Lung (tissue), 12 donors: ENCODE results near the gene UST. TPM values are rescaled to one million over a fixed set of nuclear protein-coding genes. Genes with fewer than 3 reads are reported as not detected.

Experiments
- ATAC-seq: fragments of 200-7000 bp; cut with Tn5 transposase; one replicate; pipeline ENCODE4 v1.9.1; 2020; ENCODE audit warnings: moderate number of reproducible peaks; ENCODE audit not compliant: insufficient read depth, low FRiP score
- DNase-seq, 3 donors: peaks; one replicate each; pipeline ENCODE4 v3.0.0-alpha.2; 2013 to 2017
- H3K27ac ChIP-seq, 2 donors: one replicate each; pipeline ENCODE4 v1.5.1; 2013; ENCODE audit warnings: mild to moderate bottlenecking in 2 of 2, moderate library complexity in 2 of 2, control low read depth in 1 of 2, inconsistent platforms in 1 of 2, low read depth in 1 of 2, low read length in 1 of 2
- H3K27me3 ChIP-seq, 3 donors: one replicate each; pipeline ENCODE4 v1.5.1; 2013; ENCODE audit warnings: low read length in 2 of 3; ENCODE audit not compliant: control insufficient read depth in 3 of 3, insufficient read depth in 3 of 3
- H3K36me3 ChIP-seq, 4 donors: one replicate each; pipeline ENCODE4 v1.5.1; 2013; ENCODE audit warnings: low read length in 4 of 4, mild to moderate bottlenecking in 1 of 4, moderate library complexity in 1 of 4; ENCODE audit not compliant: control insufficient read depth in 4 of 4, insufficient read depth in 4 of 4
- H3K4me1 ChIP-seq, 5 donors: one replicate each; pipeline ENCODE4 v1.5.1; 2013; ENCODE audit warnings: low read length in 5 of 5, mild to moderate bottlenecking in 2 of 5, moderate library complexity in 1 of 5; ENCODE audit not compliant: control insufficient read depth in 5 of 5, insufficient read depth in 5 of 5
- H3K4me3 ChIP-seq: one replicate; pipeline ENCODE4 v1.5.1; 2013; ENCODE audit warnings: mild to moderate bottlenecking, control low read depth, moderate library complexity
- H3K9ac ChIP-seq, 2 donors: one replicate each; pipeline ENCODE4 v1.5.1; 2013; ENCODE audit warnings: low read length in 2 of 2, control low read depth in 1 of 2; ENCODE audit not compliant: insufficient read depth in 1 of 2
- H3K9me3 ChIP-seq, 4 donors: one replicate each; pipeline ENCODE4 v1.5.1; 2013; ENCODE audit warnings: low read length in 3 of 4, mild to moderate bottlenecking in 1 of 4, moderate library complexity in 1 of 4; ENCODE audit not compliant: control insufficient read depth in 4 of 4, insufficient read depth in 3 of 4
- CTCF ChIP-seq: IDR thresholded peaks from 2 replicates; pipeline ENCODE4 v1.5.1; 2012; ENCODE audit warnings: mild to moderate bottlenecking; ENCODE audit errors: control extremely low read depth, extremely low read depth
- WGBS, 2 donors: extraction: QIAGEN DNeasy Blood & Tissue Kit; methylation state at CpG; one replicate each; pipeline ENCODE4 v1.1.7; 2013; 5-methylcytosine and 5-hydroxymethylcytosine counted together
- polyA plus RNA-seq, 2 donors: library from polyadenylated mRNA; stranded (reverse); fragments of 200-250 nt; gene quantifications; one replicate each; pipeline ENCODE4 v1.2.1, GENCODE V29; 2013
- total RNA-seq, 2 donors: library from RNA; depleted of rRNA in 1 of 2; stranded (reverse); fragments of >200 nt in 1 of 2; gene quantifications; one replicate each; pipeline ENCODE4 v1.2.1, GENCODE V29; 2014 to 2021
- donor health status: control.
- donor health status: control.
- donor health status: Bipolar disorder and iron deficiency.
- donor health status: healthy.
- donor health status: DM: yes; HTN: yes; CAD: no.

UST gene
- total and polyA plus RNA-seq, 4 donors, result 4.5 to 24.0 (median 7.1) TPM

GRCh38 chr6:149031859-149032598 is 285.2 kb downstream of the UST start:
- H3K4me1 ChIP-seq, result peaks cover 0 to 35% (median 12%) of the 10 kb centered on the region in 5 donors
- H3K4me3 ChIP-seq, result no peak overlapping the region
- 82 to 91% methylated on average over 18 of the region's 18 CpGs for WGBS, 2 donors
- no peak for TF ChIP-seq CTCF
- H3K9ac ChIP-seq, result no peak overlapping the region
- DNase-seq, result no peak
- H3K27ac ChIP-seq, result peak overlapping the region in 1 of 2 donors; percentile 42
- no peaks in the 10 kb centered on the region for H3K9me3 ChIP-seq
- H3K36me3 ChIP-seq, result peaks cover 0 to 2% (median 0%) of the 10 kb centered on the region in 4 donors
- no peaks in the 10 kb centered on the region for H3K27me3 ChIP-seq
- ATAC-seq, result peak; percentile 12

DNA sequence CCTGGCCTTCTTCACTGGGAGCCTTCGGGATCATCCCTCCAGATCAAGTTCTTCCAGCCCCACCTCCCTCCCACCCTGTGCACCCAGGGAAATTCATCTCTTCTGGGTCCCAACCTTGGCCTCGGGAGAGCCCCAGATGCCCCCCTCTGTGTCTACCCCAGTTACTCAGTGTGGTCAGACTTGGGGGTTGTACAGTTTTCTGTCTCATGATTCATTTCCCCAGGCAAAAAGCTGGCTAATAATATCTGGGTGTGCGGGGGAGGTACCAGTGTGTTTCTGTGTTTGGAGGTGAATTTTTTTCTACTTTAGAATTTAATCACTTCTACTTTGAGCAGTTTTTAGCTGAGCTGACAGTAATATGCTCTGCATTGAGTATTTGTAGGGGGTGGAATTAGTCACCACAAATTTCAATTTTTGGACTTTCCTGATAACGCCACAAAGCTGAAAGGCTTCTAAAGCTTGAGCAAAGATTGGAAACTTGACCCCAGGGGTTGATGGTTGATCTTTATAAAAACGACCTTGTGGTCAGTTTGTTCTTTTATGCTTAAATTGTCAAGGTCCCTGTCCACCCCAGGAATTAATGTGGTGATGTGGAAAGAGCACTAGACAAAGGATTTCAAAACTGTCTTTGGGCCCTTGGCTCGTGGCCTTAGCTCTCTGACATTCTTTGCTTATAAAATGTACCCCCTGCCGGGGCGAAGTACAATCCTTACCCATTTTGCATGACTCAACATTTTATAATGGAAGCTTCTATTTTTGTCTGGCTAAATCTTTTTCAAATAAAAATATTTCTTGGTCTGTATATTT is 286.0 kb downstream of the UST start:
- no peak overlapping the region for H3K9ac ChIP-seq
- peak overlapping the region in 1 of 2 donors; percentile 42 for H3K27ac ChIP-seq
- no peak for TF ChIP-seq CTCF

GRCh38 chr6:149033454-149033853 is 286.6 kb downstream of the UST start:
- no peak for TF ChIP-seq CTCF
- Histone ChIP-seq H3K36me3 (peaks cover 0 to 2% (median 0%) of the 10 kb centered on the region in 4 donors), H3K27me3 (no peaks in the 10 kb centered on the region), H3K9ac (no peak overlapping the region), H3K27ac (no peak overlapping the region), H3K4me1 (peaks cover 0 to 44% (median 17%) of the 10 kb centered on the region in 5 donors), H3K9me3 (no peaks in the 10 kb centered on the region), H3K4me3 (no peak overlapping the region)
- 73 to 81% methylated on average over 5 of the region's 5 CpGs for WGBS, 2 donors
- DNase-seq, result no peak
- no peak for ATAC-seq

More for the DNA sequence above, 286.0 kb downstream of the UST start:
- 55 to 56% methylated on average over 8 of the region's 8 CpGs for WGBS, 2 donors
- ATAC-seq (peak; percentile 75), DNase-seq (peak in 1 of 3 donors; percentile 43)
- peaks cover 0 to 43% (median 15%) of the 10 kb centered on the region in 5 donors for H3K4me1 ChIP-seq
- H3K36me3 ChIP-seq, result peaks cover 0 to 2% (median 0%) of the 10 kb centered on the region in 4 donors
- no peaks in the 10 kb centered on the region for H3K9me3 ChIP-seq
- no peaks in the 10 kb centered on the region for H3K27me3 ChIP-seq
- H3K4me3 ChIP-seq, result no peak overlapping the region
